ENCODE data around the gene TMEM132C.

DNA sequence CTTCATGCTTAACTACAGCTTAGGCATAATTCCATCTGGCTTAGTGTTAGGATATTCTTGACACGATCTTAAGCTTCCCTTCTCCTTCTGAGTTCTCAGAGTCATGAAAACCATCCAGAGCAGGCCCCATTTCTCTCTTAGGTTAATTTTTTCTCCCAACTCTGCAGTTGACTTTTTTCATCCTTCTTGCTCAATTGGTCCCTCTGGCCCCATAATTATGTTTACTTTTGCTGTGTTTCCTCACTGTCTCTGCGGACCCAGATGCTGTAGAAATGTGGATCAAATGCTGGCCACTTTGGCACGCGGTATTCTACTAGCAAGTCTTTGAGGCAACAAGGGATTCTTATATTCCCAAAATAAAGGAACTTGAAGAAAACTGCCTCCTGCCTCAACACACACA lies 9.5 kb downstream of the TMEM132C start:
- TF ChIP-seq CTCF (IDR thresholded peaks at IDR 0.05; ENCODE audit: poor library complexity) (no peak), EZH2 (IDR thresholded peaks at IDR 0.05; ENCODE audit: borderline replicate concordance) (no peak), EZH2phosphoT487 (IDR thresholded peaks at IDR 0.05; ENCODE audit: low read depth, severe bottlenecking, unreplicated experiment) (no peak)
